IMR-90 (cell line): ENCODE data around the gene FOXI1. TPM values are rescaled to one million over a fixed set of nuclear protein-coding genes. Genes with fewer than 3 reads are reported as not detected.

Experiments
- ATAC-seq: fragments of 200-7000 bp; cut with Tn5 transposase; 2 replicates; pipeline ENCODE4 v1.9.1; 2020; ENCODE audit warnings: low read depth, mild to moderate bottlenecking, moderate library complexity
- BruUV-seq: library from RNA; stranded (reverse); fragments of 400-500 nt; replicated peaks from 2 replicates; lab custom pipeline; 2021; lab: Mats Ljungman, UMichigan
- CTCF ChIA-PET: fragments of 300-600 bp; formaldehyde crosslinking; extraction: SDS; loops from one replicate; lab custom pipeline; 2021; ENCODE audit warnings: antibody characterized with exemption; lab: Yijun Ruan, JAX
- POLR2A ChIA-PET: fragments of 300-600 bp; sonication (Branson Sonifier 250); formaldehyde crosslinking; loops from one replicate; lab custom pipeline; 2022; ENCODE audit warnings: antibody characterized with exemption; ENCODE audit not compliant: unreplicated experiment; lab: Charles Lee
- DNase-seq: peaks from one replicate; pipeline ENCODE4 v3.0.0; 2013
- H2AFZ ChIP-seq: replicated peaks from 2 replicates; pipeline ENCODE3; 2013; ENCODE audit warnings: low read length, mild to moderate bottlenecking; ENCODE audit not compliant: poor library complexity
- H2AK5ac ChIP-seq: 2 replicates; pipeline ENCODE4 v1.6.1; 2013; ENCODE audit warnings: low read depth, low read length, inconsistent platforms
- H2AK9ac ChIP-seq: replicated peaks from 2 replicates; pipeline ENCODE3; 2013; ENCODE audit warnings: mild to moderate bottlenecking, low read depth, low read length, moderate library complexity; ENCODE audit not compliant: poor library complexity
- H2BK120ac ChIP-seq: 2 replicates; pipeline ENCODE4 v1.6.1; 2013; ENCODE audit warnings: low read depth, low read length, inconsistent platforms
- H2BK15ac ChIP-seq: 3 replicates; pipeline ENCODE4 v1.6.1; 2013; ENCODE audit warnings: low read depth, low read length, inconsistent platforms
- H2BK20ac ChIP-seq: 2 replicates; pipeline ENCODE4 v1.6.1; 2013; ENCODE audit warnings: low read depth, mild to moderate bottlenecking, inconsistent platforms, low read length, moderate library complexity
- H2BK5ac ChIP-seq: 2 replicates; pipeline ENCODE4 v1.6.1; 2013; ENCODE audit warnings: mild to moderate bottlenecking, low read depth, low read length, inconsistent platforms; ENCODE audit not compliant: poor library complexity, severe bottlenecking
- H3K14ac ChIP-seq: replicated peaks from 2 replicates; pipeline ENCODE4 v1.6.1; 2013; ENCODE audit warnings: low read depth, low read length, inconsistent platforms
- H3K18ac ChIP-seq: 2 replicates; pipeline ENCODE4 v1.6.1; 2013; ENCODE audit warnings: low read depth, low read length, control low read depth
- H3K23ac ChIP-seq: 2 replicates; pipeline ENCODE4 v1.6.1; 2013; ENCODE audit warnings: low read depth, low read length, inconsistent platforms
- H3K27ac ChIP-seq: 2 replicates; pipeline ENCODE4 v1.5.1; 2013; ENCODE audit warnings: mild to moderate bottlenecking, control low read depth, low read length; ENCODE audit not compliant: insufficient read depth
- H3K27me3 ChIP-seq: 2 replicates; pipeline ENCODE4 v1.6.1; 2013; ENCODE audit warnings: low read length; ENCODE audit not compliant: control insufficient read depth, insufficient read depth
- H3K36me3 ChIP-seq: 2 replicates; pipeline ENCODE4 v1.6.1; 2013; ENCODE audit warnings: low read length, mixed read lengths; ENCODE audit not compliant: control insufficient read depth, insufficient read depth
- H3K4ac ChIP-seq: 2 replicates; pipeline ENCODE4 v1.6.1; 2013; ENCODE audit warnings: low read depth, low read length, inconsistent platforms
- H3K4me1 ChIP-seq: 2 replicates; pipeline ENCODE4 v1.6.1; 2013; ENCODE audit warnings: low read length, mixed read lengths; ENCODE audit not compliant: control insufficient read depth, insufficient read depth
- H3K4me2 ChIP-seq: 2 replicates; pipeline ENCODE4 v1.6.1; 2013; ENCODE audit warnings: low read depth, mild to moderate bottlenecking, control low read depth, low read length, moderate library complexity
- H3K4me3 ChIP-seq: 2 replicates; pipeline ENCODE4 v1.5.1; 2013; ENCODE audit warnings: low read depth, mild to moderate bottlenecking, control low read depth, low read length, moderate library complexity; ENCODE audit not compliant: insufficient read depth
- H3K56ac ChIP-seq: 2 replicates; pipeline ENCODE4 v1.6.1; 2013; ENCODE audit warnings: low read length, inconsistent platforms; ENCODE audit not compliant: insufficient read depth; ENCODE audit errors: extremely low read depth
- H3K79me1 ChIP-seq, 2 experiments: 2 replicates each; pipeline ENCODE4 v1.6.1; 2013; ENCODE audit warnings: low read length in 2 of 2, inconsistent platforms in 1 of 2, low read depth in 1 of 2
- H3K9ac ChIP-seq: 2 replicates; pipeline ENCODE4 v1.6.1; 2013; ENCODE audit warnings: low read depth, low read length, control low read depth
- H3K9me1 ChIP-seq: 2 replicates; pipeline ENCODE4 v1.6.1; 2013; ENCODE audit warnings: low read length, inconsistent platforms; ENCODE audit not compliant: insufficient read depth
- H3K9me3 ChIP-seq: 2 replicates; pipeline ENCODE4 v1.6.1; 2013; ENCODE audit warnings: low read length; ENCODE audit not compliant: control insufficient read depth, insufficient read depth
- H4K20me1 ChIP-seq: 2 replicates; pipeline ENCODE4 v1.6.1; 2013; ENCODE audit warnings: low read length, inconsistent platforms; ENCODE audit not compliant: insufficient read depth
- H4K5ac ChIP-seq: 2 replicates; pipeline ENCODE4 v1.6.1; 2013; ENCODE audit warnings: mild to moderate bottlenecking, low read depth, low read length, control low read depth
- H4K8ac ChIP-seq, 2 experiments: 2 replicates each; pipeline ENCODE4 v1.6.1; 2013; ENCODE audit warnings: low read depth in 2 of 2, low read length in 2 of 2, control low read depth in 1 of 2, inconsistent platforms in 1 of 2
- H4K91ac ChIP-seq: 2 replicates; pipeline ENCODE4 v1.6.1; 2013; ENCODE audit warnings: low read depth, low read length, inconsistent platforms; ENCODE audit not compliant: insufficient read depth
- BHLHE40 ChIP-seq: fragments of 150-350 bp; IDR thresholded peaks from 2 replicates; pipeline ENCODE4 v1.6.1; 2016; ENCODE audit warnings: mild to moderate bottlenecking, low read depth, low read length
- CEBPB ChIP-seq: IDR thresholded peaks from 2 replicates; pipeline ENCODE4 v1.6.1; 2012; ENCODE audit warnings: low read depth, low read length, improper control_type of control experiment
- CHD1 ChIP-seq: IDR thresholded peaks from 2 replicates; pipeline ENCODE4 v1.6.1; 2012; ENCODE audit warnings: low read depth, low read length, improper control_type of control experiment
- FOS ChIP-seq: fragments of 150-350 bp; IDR thresholded peaks from 2 replicates; pipeline ENCODE4 v1.6.1; 2016; ENCODE audit warnings: low read depth, low read length
- MAFK ChIP-seq: IDR thresholded peaks from 2 replicates; pipeline ENCODE4 v1.6.1; 2012; ENCODE audit warnings: low read depth, low read length, improper control_type of control experiment
- MAZ ChIP-seq: IDR thresholded peaks from 2 replicates; pipeline ENCODE4 v1.6.1; 2012; ENCODE audit warnings: low read depth, mild to moderate bottlenecking, low read length, improper control_type of control experiment, moderate library complexity, borderline replicate concordance
- MXI1 ChIP-seq: IDR thresholded peaks from 2 replicates; pipeline ENCODE4 v1.6.1; 2012; ENCODE audit warnings: low read depth, mild to moderate bottlenecking, low read length, moderate library complexity, borderline replicate concordance
- NFE2L2 ChIP-seq: fragments of 150-350 bp; IDR thresholded peaks from 2 replicates; pipeline ENCODE4 v1.6.1; 2016; ENCODE audit warnings: low read depth, mild to moderate bottlenecking, low read length
- POLR2A ChIP-seq: IDR thresholded peaks from 2 replicates; pipeline ENCODE4 v1.6.1; 2012; ENCODE audit warnings: mild to moderate bottlenecking, low read depth, low read length
- RAD21 ChIP-seq: IDR thresholded peaks from 2 replicates; pipeline ENCODE4 v1.6.1; 2012; ENCODE audit warnings: low read length, improper control_type of control experiment
- RCOR1 ChIP-seq: IDR thresholded peaks from 2 replicates; pipeline ENCODE4 v1.6.1; 2012; ENCODE audit warnings: mild to moderate bottlenecking, low read length, improper control_type of control experiment; ENCODE audit not compliant: insufficient replicate concordance
- RFX5 ChIP-seq: IDR thresholded peaks from 2 replicates; pipeline ENCODE4 v1.8.0; 2012; ENCODE audit warnings: low read depth, mild to moderate bottlenecking, low read length, moderate library complexity
- SMC3 ChIP-seq: fragments of 150-350 bp; IDR thresholded peaks from 2 replicates; pipeline ENCODE4 v1.6.1; 2016; ENCODE audit warnings: low read depth, mild to moderate bottlenecking, antibody characterized with exemption, low read length, moderate library complexity
- WGBS, 2 experiments: methylation state at CpG; one replicate each; pipeline versions ENCODE4 v1.1.5 to v1.1.7; 2013; ENCODE audit warnings: missing lambda C conversion rate in 2 of 2; ENCODE audit not compliant: insufficient read length in 1 of 2; ENCODE audit errors: extremely low coverage in 2 of 2; 5-methylcytosine and 5-hydroxymethylcytosine counted together
- dilution Hi-C: fragments of 300-500 bp; cut with HindIII; formaldehyde crosslinking; loops from one replicate; pipeline ENCODE4 v1.14.3; 2018; ENCODE audit warnings: low sequenced_read_pairs; ENCODE audit not compliant: unreplicated experiment
- in situ Hi-C: fragments of 300-500 bp; cut with MboI; formaldehyde crosslinking; loops from 3 replicates; pipeline ENCODE4 v1.14.3; 2019; ENCODE audit warnings: low sequenced_read_pairs, inconsistent platforms, mixed read lengths
- intact Hi-C: fragments of 100-400 bp; cut with micrococcal nuclease; formaldehyde crosslinking; loops from 2 replicates; pipeline ENCODE4 v1.10.0; 2022
- polyA plus RNA-seq, 3 experiments: library from polyadenylated mRNA; depleted of rRNA; stranded (reverse); fragments of >200 nt; gene quantifications; 2 replicates each; pipeline ENCODE4 v1.2.3, GENCODE V29; 2012; ENCODE audit warnings: low replicate concordance in 1 of 3
- total RNA-seq: library from RNA; depleted of rRNA; stranded (reverse); fragments of >200 nt; gene quantifications from 2 replicates; pipeline ENCODE4 v1.2.3, GENCODE V29; 2012
- TF ChIP-seq, protein P1 (sequence below): conservative IDR thresholded peaks from 2 replicates; pipeline ENCODE4 v1.5.1; 2012; ENCODE audit warnings: mild to moderate bottlenecking, low read depth, low read length, improper control_type of control experiment
- TF ChIP-seq, protein P2 (sequence below): fragments of 150-350 bp; IDR thresholded peaks from 2 replicates; pipeline ENCODE4 v1.6.1; 2016; ENCODE audit warnings: low read depth, mild to moderate bottlenecking, low read length, moderate library complexity, borderline replicate concordance
- TF ChIP-seq, protein P3 (sequence below): fragments of 150-350 bp; IDR thresholded peaks from 2 replicates; pipeline ENCODE4 v1.6.1; 2017; ENCODE audit warnings: mild to moderate bottlenecking, antibody characterized with exemption, low read length, low read depth

Gene FOXI1
- total and polyA plus RNA-seq, 2 of the 4 experiments (the other 2 are of a cell fraction), result not detected

DNA sequence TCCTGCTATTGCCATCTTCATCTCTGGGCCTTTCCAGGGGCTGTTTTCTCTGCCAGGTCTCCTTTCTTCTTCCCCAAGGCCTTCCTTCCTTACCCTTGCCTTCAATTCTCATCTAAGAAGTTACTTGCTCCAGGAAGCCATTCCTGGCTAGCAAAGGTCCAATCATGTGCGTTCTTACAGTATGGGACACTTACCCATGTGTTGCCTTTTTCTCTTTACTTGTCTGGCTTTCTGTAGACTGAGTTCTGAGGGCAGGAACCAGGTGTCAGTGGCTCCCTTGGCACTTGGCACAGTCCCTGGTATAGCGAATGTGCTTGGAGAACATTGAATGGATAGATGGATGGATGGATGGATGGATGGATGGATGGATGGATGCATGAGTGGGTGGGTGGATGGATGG, 10.2 kb downstream of the FOXI1 start:
- Histone ChIP-seq H3K18ac (no peak overlapping the region), H3K9ac (no peak overlapping the region), H3K36me3 (no peaks in the 10 kb centered on the region), H3K56ac (no peak overlapping the region), H4K91ac (no peak overlapping the region), H3K4me2 (no peak overlapping the region), H3K27me3 (no peaks in the 10 kb centered on the region), H4K5ac (no peak overlapping the region), H4K8ac (no peak overlapping the region), H2AK5ac (no peak overlapping the region), H2BK15ac (no peak overlapping the region), H3K23ac (no peak overlapping the region), H4K20me1 (no peaks in the 10 kb centered on the region), H2AK9ac (no peak overlapping the region), H3K4me1 (peaks cover 4% of the 10 kb centered on the region), H2BK5ac (no peak overlapping the region), H3K9me1 (no peaks in the 10 kb centered on the region), H3K79me1 (no peaks in the 10 kb centered on the region), H3K27ac (no peak overlapping the region), H3K9me3 (no peaks in the 10 kb centered on the region), H3K4me3 (no peak overlapping the region), H2AFZ (no peak overlapping the region), H2BK20ac (no peak overlapping the region), H3K4ac (no peak overlapping the region), H2BK120ac (no peak overlapping the region), H3K14ac (no peak overlapping the region)
- no peak for TF ChIP-seq CHD1
- TF ChIP-seq RFX5, result no peak
- TF ChIP-seq RAD21, result no peak
- TF ChIP-seq BHLHE40, result no peak
- TF ChIP-seq, protein P1, sequence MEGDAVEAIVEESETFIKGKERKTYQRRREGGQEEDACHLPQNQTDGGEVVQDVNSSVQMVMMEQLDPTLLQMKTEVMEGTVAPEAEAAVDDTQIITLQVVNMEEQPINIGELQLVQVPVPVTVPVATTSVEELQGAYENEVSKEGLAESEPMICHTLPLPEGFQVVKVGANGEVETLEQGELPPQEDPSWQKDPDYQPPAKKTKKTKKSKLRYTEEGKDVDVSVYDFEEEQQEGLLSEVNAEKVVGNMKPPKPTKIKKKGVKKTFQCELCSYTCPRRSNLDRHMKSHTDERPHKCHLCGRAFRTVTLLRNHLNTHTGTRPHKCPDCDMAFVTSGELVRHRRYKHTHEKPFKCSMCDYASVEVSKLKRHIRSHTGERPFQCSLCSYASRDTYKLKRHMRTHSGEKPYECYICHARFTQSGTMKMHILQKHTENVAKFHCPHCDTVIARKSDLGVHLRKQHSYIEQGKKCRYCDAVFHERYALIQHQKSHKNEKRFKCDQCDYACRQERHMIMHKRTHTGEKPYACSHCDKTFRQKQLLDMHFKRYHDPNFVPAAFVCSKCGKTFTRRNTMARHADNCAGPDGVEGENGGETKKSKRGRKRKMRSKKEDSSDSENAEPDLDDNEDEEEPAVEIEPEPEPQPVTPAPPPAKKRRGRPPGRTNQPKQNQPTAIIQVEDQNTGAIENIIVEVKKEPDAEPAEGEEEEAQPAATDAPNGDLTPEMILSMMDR, result no peak
- TF ChIP-seq POLR2A, result no peak
- TF ChIP-seq SMC3, result no peak
- TF ChIP-seq, protein P2, sequence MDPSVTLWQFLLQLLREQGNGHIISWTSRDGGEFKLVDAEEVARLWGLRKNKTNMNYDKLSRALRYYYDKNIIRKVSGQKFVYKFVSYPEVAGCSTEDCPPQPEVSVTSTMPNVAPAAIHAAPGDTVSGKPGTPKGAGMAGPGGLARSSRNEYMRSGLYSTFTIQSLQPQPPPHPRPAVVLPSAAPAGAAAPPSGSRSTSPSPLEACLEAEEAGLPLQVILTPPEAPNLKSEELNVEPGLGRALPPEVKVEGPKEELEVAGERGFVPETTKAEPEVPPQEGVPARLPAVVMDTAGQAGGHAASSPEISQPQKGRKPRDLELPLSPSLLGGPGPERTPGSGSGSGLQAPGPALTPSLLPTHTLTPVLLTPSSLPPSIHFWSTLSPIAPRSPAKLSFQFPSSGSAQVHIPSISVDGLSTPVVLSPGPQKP, result no peak
- no peak for TF ChIP-seq RCOR1
- TF ChIP-seq FOS, result no peak
- no peak for TF ChIP-seq MAFK
- TF ChIP-seq, protein P3, sequence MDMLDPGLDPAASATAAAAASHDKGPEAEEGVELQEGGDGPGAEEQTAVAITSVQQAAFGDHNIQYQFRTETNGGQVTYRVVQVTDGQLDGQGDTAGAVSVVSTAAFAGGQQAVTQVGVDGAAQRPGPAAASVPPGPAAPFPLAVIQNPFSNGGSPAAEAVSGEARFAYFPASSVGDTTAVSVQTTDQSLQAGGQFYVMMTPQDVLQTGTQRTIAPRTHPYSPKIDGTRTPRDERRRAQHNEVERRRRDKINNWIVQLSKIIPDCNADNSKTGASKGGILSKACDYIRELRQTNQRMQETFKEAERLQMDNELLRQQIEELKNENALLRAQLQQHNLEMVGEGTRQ, result no peak
- no peak for TF ChIP-seq NFE2L2
- no peak for TF ChIP-seq CEBPB
- no peak for TF ChIP-seq MXI1
- no peak for TF ChIP-seq MAZ
- intact Hi-C loops, result no loop called here
- ATAC-seq, result no peak
- no TSS peak for BruUV-seq
- dilution Hi-C loops, result no loop called here
- no peak for DNase-seq
- POLR2A ChIA-PET, result no interaction called here
- 67% methylated on average over 1 of the region's 2 CpGs; no CpG with 5 or more reads in 1 of the 2 experiments for WGBS, 2 experiments
- in situ Hi-C loops, result no loop called here
- CTCF ChIA-PET, result no interaction called here
